ENCODE data around the gene LY6G6D. TPM values are rescaled to one million over a fixed set of nuclear protein-coding genes. Genes with fewer than 3 reads are reported as not detected.
A peak's percentile ranks its signal among the peaks of the same experiment; 100 is the strongest.

The LY6G6D gene
- total RNA-seq, 1 donor from 2014 or later: not detected

- DNase-seq: no peak
- ChIA-PET CTCF (interaction anchor here (0.8 kb wide), 1 partner anchor 277 kb away, joined by 3 read pairs; no protein-coding TSS in a partner anchor), POLR2A (interaction anchor here (0.6 to 1.0 kb wide), 3 partner anchors 13 to 135 kb away, joined by 3 read pairs; no protein-coding TSS in a partner anchor)
- ATAC-seq (ENCODE audit: low read depth): peak; percentile 20
- H3K27ac Mint-ChIP-seq: peak overlapping the region; percentile 27
- intact Hi-C loops (cut with micrococcal nuclease): no loop called here
- no peak overlapping the region for H3K4me3 Mint-ChIP-seq
- peaks cover 26% of the 10 kb centered on the region for H3K36me3 Mint-ChIP-seq (ENCODE audit: low read depth)
- TF ChIP-seq CTCF (IDR thresholded peaks at IDR 0.05): no peak
- no peaks in the 10 kb centered on the region for H3K9me3 Mint-ChIP-seq
- H3K27me3 Mint-ChIP-seq: no peaks in the 10 kb centered on the region
- peaks cover 26% of the 10 kb centered on the region for H3K4me1 Mint-ChIP-seq
These were observed 38.7 kb upstream of the LY6G6D start for GRCh38 chr6:31676322-31676903.

GRCh38 chr6:31676904-31677303 lies 38.2 kb upstream of the LY6G6D start:
- no peak for ATAC-seq (ENCODE audit: low read depth)
- CTCF ChIA-PET: no interaction called here
- Mint-ChIP-seq H3K9me3 (no peaks in the 10 kb centered on the region), H3K27ac (no peak overlapping the region), H3K27me3 (no peaks in the 10 kb centered on the region), H3K36me3 (ENCODE audit: low read depth) (peaks cover 22% of the 10 kb centered on the region), H3K4me3 (no peak overlapping the region), H3K4me1 (peaks cover 31% of the 10 kb centered on the region)
- POLR2A ChIA-PET: interaction anchor here (1.0 kb wide), 1 partner anchor 61 kb away, joined by 3 read pairs; no protein-coding TSS in a partner anchor
- intact Hi-C loops (cut with micrococcal nuclease): no loop called here
- TF ChIP-seq CTCF (IDR thresholded peaks at IDR 0.05): no peak
- DNase-seq: no peak

GRCh38 chr6:31677955-31678354 lies 37.2 kb upstream of the LY6G6D start:
- Mint-ChIP-seq H3K9me3 (no peaks in the 10 kb centered on the region), H3K36me3 (ENCODE audit: low read depth) (peaks cover 11% of the 10 kb centered on the region), H3K27me3 (no peaks in the 10 kb centered on the region), H3K4me1 (peaks cover 36% of the 10 kb centered on the region), H3K27ac (no peak overlapping the region), H3K4me3 (no peak overlapping the region)
- POLR2A ChIA-PET: interaction anchor here (1.0 kb wide), 1 partner anchor 13 kb away, joined by 3 read pairs; the partner anchor contains the start of gene GPANK1
- CTCF ChIA-PET: interaction anchor here (0.9 kb wide), 1 partner anchor 92 kb away, joined by 3 read pairs; no protein-coding TSS in a partner anchor
- ATAC-seq (ENCODE audit: low read depth) (no peak), DNase-seq (no peak)
- no peak for TF ChIP-seq CTCF (IDR thresholded peaks at IDR 0.05)
- intact Hi-C loops (cut with micrococcal nuclease): no loop called here

- H3K27ac Mint-ChIP-seq: peak within 1 kb of the TSS; percentile 72
- intact Hi-C loops (cut with micrococcal nuclease): loop anchor here (1.0 to 5.0 kb wide), 9 partner anchors 22 to 272 kb away; partner anchors contain the start of genes ABHD16A and ATP6V1G2
- ChIA-PET CTCF (interaction anchor here (0.7 to 3.6 kb wide), 8 partner anchors 19 to 271 kb away, joined by 3 to 22 read pairs (median 6); partner anchors contain the start of gene HSPA1B), POLR2A (interaction anchor here (0.7 to 2.3 kb wide), 14 partner anchors 16 to 186 kb away, joined by 3 to 23 read pairs (median 4); partner anchors contain the start of genes ABHD16A, BAG6, C6orf47 and CLIC1)
- peak within 1 kb of the TSS; percentile 84 for H3K4me3 Mint-ChIP-seq
- H3K36me3 Mint-ChIP-seq (ENCODE audit: low read depth): peaks cover 4% of the 10 kb centered on the region
- peak; percentile 75 for ATAC-seq (ENCODE audit: low read depth)
- DNase-seq: peak; percentile 46
- peaks cover 40% of the 10 kb centered on the region for H3K4me1 Mint-ChIP-seq
- no peaks in the 10 kb centered on the region for H3K9me3 Mint-ChIP-seq
- TF ChIP-seq CTCF (IDR thresholded peaks at IDR 0.05): no peak
- no peaks in the 10 kb centered on the region for H3K27me3 Mint-ChIP-seq
These were observed 34.7 kb upstream of the LY6G6D start, which contains the start of gene LY6G5C for GRCh38 chr6:31680226-31681134. LY6G5C (minus strand) TSS chr6:31681067; CDS start chr6:31680373, 694 bp downstream.
